Neural progenitor cell (in vitro differentiated cells): ENCODE measurements around the gene CLDN15.

Source experiments
- EZH2 ChIP-seq: fragments of 200-600 bp; sonication (generic); IDR thresholded peaks from 2 replicates; pipeline ENCODE4 v1.6.1; 2017; ENCODE audit warnings: antibody characterized with exemption, mild to moderate bottlenecking, moderate library complexity
- TF ChIP-seq, protein P1 (sequence below): fragments of 200-600 bp; sonication (generic); IDR thresholded peaks from 2 replicates; pipeline ENCODE4 v1.5.1; 2017; ENCODE audit warnings: antibody characterized with exemption, mild to moderate bottlenecking

DNA sequence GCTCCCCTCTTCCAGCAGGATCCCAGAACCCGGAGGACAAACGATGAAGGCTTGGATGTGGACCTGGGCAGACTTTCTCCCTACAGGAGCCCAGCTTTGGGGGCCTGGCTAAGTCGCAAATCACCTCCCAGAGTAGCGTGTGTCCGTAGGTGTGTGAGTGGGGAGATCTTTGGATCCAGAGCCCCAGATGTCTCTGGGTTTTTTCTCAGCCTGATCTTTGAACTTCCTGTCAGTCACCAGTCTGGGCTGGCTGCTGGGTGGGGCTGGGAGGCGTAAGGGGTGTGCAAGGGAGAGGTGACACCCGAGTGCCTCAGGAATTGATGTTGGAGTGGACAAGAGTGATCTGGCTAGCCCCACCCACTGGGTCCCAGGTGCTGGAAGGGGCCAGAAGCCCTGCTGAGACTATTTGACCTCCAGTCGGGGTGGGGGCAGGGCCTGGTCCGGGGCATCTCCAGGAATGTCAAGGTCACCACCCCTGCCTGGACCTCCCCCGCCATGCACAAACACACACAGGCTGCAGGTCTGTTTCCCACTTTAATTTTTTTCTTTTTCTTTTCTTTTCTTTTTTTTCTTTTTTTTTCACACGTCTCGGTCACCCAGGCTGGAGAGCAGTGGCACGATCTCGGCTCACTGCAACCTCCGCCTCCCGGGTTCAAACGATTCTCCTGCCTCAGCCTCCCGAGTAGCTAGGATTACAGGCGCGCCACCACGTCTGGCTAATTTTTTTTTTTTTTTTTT lies 36.6 kb downstream of the CLDN15 start, which contains the start of gene MOGAT3:
- no peak for TF ChIP-seq EZH2
- TF ChIP-seq, protein P1, sequence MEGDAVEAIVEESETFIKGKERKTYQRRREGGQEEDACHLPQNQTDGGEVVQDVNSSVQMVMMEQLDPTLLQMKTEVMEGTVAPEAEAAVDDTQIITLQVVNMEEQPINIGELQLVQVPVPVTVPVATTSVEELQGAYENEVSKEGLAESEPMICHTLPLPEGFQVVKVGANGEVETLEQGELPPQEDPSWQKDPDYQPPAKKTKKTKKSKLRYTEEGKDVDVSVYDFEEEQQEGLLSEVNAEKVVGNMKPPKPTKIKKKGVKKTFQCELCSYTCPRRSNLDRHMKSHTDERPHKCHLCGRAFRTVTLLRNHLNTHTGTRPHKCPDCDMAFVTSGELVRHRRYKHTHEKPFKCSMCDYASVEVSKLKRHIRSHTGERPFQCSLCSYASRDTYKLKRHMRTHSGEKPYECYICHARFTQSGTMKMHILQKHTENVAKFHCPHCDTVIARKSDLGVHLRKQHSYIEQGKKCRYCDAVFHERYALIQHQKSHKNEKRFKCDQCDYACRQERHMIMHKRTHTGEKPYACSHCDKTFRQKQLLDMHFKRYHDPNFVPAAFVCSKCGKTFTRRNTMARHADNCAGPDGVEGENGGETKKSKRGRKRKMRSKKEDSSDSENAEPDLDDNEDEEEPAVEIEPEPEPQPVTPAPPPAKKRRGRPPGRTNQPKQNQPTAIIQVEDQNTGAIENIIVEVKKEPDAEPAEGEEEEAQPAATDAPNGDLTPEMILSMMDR: no peak
